Activated CD8-positive, alpha-beta memory T cell treated with anti-CD3 and anti-CD28 coated beads, Interleukin-2, amount 50 U/mL, for 24 hours (primary cell): ENCODE measurements around the gene PRPF39.
"Not testable (repeated sequence)": the region's sequence is repeated elsewhere in the genome, so short reads cannot be mapped to it uniquely, and the experiment has no call there.

Experiments
- DNase-seq: peaks from one replicate; pipeline ENCODE4 v3.0.0-alpha.2; 2020; ENCODE audit errors: extremely low read depth

PRPF39 gene, protein sequence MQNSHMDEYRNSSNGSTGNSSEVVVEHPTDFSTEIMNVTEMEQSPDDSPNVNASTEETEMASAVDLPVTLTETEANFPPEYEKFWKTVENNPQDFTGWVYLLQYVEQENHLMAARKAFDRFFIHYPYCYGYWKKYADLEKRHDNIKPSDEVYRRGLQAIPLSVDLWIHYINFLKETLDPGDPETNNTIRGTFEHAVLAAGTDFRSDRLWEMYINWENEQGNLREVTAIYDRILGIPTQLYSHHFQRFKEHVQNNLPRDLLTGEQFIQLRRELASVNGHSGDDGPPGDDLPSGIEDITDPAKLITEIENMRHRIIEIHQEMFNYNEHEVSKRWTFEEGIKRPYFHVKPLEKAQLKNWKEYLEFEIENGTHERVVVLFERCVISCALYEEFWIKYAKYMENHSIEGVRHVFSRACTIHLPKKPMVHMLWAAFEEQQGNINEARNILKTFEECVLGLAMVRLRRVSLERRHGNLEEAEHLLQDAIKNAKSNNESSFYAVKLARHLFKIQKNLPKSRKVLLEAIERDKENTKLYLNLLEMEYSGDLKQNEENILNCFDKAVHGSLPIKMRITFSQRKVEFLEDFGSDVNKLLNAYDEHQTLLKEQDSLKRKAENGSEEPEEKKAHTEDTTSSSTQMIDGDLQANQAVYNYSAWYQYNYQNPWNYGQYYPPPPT

DNA sequence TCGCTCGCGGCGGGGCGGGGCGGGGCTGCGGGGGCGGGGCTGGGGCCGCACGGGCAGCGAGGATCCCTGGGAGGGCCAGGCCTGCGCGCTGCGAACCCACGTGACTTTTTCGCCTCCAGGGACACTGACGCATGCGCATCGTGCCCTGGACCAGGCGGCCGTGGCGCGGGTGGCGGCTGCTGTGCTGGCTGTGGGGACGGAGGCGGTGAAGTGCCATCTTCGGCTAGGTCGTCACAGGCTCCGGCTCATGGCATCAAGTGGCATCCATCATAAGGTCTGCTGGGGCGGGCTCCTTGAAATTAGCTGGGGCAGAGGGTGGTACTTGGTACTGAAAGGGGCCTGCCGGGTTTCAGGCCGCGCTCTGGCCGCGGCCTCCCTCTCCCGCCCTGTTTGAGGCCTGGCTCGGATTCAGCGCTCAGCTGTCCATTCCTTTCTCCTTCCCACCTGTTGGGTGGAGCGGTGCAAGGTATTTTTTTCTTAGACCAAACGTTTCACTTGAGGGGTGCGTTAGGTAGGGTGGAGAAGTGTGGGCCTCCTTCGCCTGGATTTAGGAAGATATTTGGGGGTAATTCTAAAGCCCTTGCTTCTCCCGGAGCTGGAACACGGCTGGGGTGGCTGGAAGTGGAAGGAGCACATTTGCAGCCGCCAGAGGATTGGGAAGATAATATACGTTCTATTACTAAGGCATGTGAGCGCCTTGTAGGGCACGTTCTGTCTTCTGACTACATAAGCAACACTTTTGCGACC, at the start of gene PRPF39:
TSS of gene PRPF39 (plus strand) at position 141 of the 747 bp plus-strand sequence. CDS start 11,124 bp downstream, outside the sequence.
- peak; percentile 85 for DNase-seq

DNA sequence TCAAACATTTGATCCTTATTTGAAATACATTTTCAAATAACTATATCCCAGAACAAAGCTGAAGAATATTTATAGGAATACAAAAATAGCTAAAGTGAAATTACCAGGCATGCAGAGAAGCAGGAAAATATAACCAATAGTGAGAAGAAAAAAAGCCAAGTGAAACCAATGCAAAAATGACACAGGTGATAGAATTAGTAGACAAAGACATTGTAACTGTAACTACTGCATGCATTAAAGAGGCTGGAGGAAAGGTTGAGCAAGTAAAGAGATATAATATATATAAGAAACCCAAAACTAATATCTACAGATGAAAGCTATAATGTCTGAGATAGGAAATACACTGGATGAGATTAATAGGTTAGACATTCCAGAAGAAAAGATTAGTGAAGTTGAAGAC, 49.2 kb upstream of the PRPF39 start:
- no peak for DNase-seq

DNA sequence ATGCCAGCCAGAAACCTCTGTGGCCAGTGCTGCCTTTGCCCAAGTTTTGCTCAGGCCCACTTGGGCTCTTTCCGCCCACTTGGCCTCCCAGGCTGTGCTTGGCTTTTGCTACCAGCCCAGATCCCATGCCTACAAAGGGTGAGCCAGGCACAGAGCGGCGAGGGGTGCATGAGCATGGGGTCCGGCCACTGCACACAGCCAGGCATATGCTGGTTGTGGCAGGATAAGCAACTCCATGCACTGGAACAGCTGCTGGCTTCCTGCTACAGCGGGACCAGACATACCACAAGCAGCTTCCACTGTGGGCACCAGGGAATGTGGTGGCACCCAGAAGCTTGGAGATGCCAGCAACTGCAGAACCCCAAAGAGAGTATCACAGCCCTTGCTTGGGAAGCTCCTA, 45.7 kb upstream of the PRPF39 start:
- no peak for DNase-seq

DNA sequence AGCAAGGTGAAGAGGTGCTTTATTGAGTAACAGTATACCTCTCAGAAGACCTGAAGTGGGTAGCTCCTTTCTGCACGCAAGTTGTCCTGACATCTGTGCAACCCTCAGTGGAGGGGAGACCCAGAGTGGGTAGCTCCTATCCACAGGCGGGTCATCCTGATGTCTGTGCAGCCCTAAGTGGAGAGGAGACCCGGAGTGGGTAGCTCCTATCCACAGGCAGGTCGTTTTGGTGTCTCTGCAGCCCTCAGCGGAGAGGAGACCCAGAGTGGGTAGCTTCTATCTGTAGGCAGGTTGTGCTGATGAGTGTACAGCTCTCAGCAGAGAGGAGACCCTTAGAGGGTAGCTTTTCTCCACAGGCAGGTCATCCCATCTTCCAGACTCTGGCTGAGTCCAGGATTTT, 45.1 kb upstream of the PRPF39 start:
- DNase-seq, result no peak

DNA sequence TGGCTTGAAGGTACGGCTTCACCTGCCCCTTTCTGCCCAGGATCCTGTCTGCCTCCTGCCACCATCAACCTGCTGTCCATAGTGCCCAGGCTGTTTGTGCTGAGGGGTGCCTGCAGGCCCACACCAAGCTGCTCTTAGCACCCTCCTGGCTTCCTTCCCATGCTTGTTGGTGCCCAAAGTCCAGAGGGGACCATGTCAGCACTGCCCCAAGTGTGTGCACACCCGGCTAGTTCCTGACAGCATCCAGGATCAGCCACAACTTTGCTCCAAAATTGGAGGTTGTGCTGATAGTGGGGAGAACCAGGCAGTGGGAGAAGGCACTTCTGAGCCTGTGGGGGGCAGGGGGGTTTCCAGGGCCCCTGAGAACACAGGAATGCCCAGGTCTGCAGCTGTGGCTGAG, 44.5 kb upstream of the PRPF39 start:
- DNase-seq, result no peak

DNA sequence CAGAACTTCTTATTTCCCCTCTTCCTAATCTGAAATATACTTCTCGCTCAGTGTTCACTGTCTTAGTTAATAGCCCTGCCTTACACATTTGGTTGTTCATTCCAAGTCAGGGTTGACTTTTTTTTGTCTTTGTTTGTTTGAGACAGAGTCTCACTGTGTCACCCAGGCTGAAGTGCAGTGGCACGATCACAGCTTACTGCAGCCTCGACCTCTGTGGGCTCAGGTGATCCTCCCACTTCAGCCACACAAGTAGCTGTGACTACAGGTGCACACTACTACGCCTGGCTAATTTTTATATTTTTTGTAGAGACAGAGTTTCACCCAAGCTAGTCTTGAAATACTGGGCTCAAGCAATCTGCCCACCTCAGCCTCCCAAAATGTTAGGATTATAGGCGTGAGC, 42.3 kb upstream of the PRPF39 start:
- no peak for DNase-seq

DNA sequence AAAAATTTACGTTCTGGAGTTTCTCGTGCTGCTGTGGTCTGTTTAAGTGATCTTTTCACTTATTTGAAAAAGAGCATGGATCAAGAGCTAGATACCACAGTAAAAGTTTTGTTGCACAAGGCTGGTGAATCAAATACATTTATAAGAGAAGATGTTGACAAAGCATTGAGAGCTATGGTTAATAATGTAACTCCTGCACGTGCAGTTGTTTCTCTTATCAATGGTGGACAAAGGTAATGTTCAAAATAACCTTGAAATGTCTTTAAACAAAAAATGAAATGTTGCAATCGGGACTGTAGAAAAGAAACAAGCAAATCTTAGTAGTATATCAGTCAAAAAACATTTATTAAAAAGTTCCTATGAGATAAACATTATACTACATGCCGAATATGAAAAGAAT, 39.3 kb upstream of the PRPF39 start:
- DNase-seq, result no peak

DNA sequence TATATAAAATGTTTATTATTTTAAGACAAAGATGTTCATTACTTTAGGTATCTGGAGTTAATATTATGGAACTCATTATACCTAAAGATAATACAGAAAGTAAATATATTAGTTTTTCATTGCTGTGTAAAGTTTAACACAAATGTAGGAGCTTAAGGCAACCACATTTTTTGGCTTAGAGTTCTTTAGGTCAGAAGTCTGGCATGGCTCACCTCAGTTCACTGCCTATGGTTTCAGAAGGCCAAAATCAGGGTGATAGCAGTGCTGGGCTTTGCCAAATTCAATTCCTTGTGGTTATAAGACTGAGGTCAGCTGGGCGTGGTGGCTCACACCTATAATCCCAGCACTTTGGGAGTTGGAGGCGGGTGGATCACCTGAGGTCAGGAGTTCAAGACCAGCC, 35.5 kb upstream of the PRPF39 start:
- DNase-seq, result no peak

DNA sequence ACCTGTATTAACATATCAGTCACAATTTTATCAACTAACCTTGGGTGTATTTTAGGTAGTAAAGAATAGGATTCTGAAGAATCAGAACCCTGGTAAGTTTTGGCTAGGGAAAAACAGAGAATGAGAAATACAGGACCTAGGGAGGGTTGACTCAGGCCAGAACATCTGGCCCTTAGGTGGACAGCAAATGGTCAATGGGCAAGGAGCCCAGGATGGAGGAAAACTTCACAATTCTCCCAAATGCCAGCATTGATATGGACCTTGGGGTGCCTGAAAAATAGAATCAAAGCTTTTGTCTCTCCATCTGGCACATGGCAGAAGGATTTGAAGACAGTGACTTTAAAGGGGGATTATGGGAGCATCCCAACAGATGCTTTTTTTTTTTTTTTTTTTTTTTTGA, 32.7 kb upstream of the PRPF39 start:
- no peak for DNase-seq

DNA sequence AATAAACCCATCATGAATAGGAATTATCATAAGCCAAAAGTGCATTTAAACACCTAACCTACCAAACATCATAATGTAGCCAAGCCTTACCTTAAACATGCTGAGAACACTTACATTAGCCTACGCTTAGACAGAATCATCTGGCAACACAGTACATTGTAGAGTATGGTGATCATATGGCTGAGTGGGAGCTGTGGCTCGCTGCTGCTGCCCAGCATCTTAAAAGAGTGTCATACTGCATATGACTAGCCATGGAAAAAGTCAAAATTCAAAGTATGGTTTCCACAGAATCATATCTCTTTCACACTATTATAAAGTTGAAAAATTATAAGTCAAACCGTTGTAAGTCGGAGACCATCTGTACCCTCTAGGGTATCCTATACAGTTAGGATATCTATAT, 32.0 kb upstream of the PRPF39 start:
- DNase-seq, result no peak

DNA sequence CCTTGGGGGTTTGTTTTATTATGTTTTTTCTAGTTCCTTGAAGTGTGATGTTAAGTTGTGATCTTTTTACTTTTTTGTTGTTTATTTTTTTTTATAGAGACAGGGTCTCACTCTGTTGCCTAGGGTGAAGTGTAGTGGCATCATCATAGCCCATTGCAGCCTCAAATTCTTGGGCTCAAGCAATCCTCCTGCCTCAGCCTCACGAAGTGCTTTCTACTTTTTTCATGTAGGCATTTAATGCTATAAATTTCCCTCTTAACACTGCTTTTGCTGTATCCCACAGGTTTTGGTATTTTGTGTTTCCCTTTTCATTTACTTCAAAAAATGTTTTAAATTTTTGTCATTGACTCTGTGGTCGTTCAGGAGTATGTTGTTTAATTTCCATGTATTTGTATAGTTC, 26.6 kb upstream of the PRPF39 start:
- no peak for DNase-seq

DNA sequence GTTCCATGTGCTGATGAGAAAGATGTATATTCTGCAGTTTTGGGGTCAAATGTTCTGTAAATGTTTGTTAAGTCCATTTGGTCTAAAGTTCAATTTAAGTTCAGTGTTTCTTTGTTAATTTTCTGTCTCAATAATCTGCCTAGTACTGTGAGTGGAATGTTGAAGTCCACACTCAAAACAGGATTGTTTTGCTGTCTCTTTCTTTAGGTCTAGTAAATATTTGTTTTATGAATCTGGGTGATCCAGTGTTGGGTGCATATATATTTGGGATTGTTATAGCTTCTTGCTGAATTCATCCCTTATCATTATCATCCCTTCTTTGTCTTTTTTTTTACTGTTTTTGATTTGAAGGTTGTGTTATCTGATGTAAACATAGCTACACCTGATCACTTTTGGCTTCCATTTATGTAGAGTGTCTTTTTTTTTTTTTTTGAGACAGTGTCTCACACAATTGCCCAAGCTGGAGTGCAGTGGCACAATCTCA, 26.0 kb upstream of the PRPF39 start:
- DNase-seq, result no peak

DNA sequence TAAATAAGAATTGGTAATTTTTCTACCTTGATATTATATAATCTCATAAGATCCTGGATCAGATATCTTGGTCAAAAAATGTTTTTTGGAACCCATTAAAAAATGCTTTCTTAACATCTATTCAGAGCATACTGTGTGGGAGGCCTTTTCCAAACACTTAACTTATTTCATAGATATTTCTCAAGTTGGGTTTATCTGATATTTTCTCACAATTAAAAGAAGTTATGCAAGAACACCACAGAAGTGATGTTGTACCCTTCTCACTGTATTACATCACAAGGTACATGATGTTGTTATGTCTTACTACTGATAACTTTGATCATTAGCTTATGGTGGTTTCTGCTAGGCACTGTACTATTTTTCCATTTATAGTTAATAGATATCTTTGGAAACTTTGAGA, 23.4 kb upstream of the PRPF39 start:
- DNase-seq, result no peak

DNA sequence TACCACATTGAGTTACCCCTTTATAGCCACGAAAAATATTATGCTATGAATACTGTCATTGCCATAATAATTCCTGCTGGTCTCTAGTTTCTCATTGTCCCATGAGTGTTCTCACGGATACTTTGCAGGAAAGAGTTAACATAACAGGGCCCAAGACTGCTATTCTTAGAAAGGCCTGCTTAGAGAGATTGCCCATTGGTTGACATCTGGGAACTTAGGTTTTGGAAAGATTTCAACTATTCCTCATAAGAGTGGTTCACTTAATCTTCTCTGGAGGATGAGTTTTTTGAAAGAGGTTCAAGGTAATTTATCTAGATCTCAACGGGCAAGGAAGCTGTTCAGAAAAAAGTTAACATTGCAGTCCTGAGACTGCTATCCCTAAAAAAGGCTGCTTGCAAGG, 18.4 kb upstream of the PRPF39 start:
- no peak for DNase-seq

DNA sequence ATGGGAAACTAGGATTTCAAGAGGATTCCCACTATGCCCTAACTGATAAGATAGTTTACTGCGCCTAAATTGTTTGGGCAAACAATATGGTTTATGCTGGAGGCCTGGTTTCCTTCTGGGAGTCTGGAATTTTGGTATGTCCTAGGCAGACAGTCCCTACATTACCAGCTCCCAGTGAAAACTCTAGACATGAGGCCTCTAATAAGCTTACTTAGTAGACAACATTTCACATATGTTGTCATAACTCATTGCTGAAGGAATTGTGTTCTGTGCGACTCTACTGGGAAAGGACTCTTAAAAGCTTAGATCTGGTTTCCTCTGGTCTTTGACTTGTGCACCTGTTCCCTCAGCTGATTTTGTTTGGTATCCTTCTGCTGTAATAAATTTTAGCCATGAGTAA, 18.0 kb upstream of the PRPF39 start:
- DNase-seq, result no peak

DNA sequence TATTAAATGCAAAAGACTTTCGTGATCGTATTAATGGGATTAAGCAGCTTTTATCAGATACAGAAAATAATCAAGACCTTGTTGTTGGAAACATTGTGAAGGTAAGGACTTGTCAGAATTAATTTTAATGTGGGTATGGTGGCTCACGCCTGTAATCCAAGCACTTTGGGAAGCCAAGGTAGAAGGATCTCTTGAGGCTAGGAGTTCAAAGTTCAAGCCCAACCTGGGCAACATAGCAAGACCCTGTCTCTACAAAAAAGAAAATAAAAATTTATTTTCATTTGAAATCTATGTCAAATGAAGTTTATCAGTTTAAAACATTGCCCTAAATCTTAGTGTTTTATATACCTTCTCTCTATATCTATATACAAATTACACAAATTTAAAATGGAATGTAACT, 17.2 kb upstream of the PRPF39 start:
- DNase-seq, result no peak

DNA sequence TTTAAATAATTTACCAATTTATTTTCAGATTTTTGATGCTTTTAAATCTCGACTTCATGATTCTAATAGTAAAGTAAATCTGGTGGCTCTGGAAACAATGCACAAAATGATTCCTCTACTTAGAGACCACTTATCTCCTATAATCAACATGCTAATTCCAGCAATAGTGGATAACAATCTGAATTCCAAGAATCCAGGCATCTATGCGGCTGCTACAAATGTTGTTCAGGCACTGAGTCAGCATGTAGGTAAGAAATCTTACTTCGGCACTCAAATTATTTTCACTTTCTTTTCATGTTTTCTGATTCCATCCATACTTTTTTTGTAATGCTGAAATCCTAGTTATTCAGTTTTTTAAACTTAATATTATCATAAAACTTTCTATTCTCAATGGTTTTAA, 15.5 kb upstream of the PRPF39 start:
- no peak for DNase-seq

DNA sequence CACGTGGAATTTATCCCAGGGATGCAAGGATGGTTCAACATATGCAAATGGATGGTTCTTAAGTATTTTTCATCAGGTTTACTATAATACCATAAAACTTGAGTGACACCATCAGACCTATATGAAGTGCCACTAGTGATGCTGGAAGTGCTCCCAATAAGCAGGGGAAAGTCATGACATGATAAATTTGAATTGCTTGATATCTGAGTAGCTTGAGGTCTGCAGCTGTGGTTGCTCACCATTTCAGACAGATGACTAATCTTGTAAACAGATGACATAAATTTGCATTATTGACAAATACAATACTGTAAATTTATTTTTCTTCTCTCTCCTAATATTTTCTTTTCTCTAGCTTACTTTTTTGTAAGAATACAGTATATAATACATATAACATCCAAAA, 13.7 kb upstream of the PRPF39 start:
- no peak for DNase-seq

DNA sequence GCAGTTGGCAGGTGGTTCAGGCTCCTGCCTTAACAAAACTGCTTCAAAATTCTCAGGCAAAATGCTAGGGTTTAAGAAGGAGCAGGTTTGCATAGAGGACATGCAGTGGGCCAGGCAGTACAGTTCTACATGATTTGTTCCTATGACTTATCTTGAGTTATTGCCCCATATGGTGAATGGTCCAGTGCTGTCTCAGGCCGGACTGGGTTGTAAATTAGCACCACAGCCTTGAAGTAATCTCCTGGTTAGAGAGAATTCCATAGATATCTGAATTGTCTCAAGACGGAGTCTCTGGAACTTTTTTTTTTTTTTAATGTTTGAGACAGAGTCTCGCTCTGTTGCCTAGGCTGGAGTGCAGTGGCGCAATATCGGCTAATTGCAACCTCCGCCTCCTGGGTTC, 11.8 kb upstream of the PRPF39 start:
- no peak for DNase-seq

DNA sequence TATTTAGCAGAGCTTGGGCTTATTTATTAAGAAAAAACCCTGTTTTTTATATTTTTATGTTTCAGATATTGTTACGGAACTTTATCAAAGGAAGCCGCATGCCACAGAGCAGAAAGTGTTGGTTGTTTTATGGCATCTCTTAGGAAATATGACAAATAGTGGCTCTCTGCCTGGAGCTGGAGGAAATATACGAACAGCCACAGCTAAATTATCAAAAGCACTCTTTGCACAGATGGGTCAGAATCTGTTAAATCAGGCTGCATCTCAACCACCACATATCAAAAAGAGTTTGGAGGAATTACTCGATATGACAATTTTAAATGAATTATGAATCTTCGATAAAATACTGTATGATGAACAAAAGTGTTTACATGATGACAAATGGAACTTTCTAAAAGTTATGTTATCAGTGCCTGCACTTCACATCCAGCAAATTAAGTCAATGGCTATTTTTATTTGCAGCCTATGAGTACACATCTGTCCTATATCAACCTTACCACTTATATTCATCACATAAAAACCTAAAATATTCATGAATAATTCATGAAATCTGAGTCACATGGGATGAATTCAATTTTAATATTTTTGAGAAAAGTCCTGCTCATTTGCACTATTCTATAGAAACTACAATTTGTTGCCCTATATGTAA, 10.6 kb upstream of the PRPF39 start:
- DNase-seq, result no peak

DNA sequence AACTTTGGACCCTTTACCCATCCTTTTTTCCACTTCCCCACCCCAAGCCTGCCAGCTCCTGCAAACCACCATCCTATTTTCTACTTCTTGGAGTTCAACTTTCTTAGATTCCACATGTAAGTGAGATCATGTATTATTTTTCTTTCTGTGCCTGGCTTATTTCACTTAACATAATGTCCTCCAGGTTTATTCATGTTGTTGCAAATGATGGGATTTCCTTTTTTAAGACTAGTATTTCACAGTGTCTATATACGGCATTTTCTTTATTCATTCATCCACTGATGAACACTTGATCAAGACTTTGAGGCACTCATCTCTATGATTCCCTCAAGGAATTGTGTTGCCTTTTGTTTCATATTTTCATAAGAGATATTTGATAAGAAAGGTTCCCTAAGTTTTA, 5.6 kb upstream of the PRPF39 start:
- no peak for DNase-seq

DNA sequence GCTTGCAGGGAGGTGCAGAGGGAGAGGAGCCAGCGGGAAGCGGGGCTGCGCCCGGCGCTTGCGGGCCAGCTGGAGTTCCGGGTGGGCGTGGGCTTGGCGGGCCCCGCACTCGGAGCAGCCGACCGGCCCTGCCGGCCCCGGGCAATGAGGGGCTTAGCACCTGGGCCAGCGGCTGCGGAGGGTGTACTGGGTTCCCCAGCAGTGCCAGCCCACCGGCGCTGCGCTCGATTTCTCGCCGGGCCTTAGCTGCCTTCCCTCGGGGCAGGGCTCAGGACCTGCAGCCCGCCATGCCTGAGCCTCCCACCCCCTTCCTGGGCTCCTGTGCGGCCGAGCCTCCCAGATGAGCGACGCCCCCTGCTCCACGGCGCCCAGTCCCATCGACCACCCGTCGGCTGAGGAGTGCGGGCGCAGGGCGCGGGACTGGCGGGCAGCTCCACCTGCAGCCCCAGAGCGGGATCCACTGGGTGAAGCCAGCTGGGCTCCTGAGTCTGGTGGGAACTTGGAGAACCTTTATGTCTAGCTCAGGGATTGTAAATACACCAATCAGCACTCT, 3.4 kb upstream of the PRPF39 start:
- not testable (repeated sequence) for DNase-seq
